Dermis lymphatic vessel endothelial cell (primary cell): ENCODE results near the gene SLC6A4. TPM values are rescaled to one million over a fixed set of nuclear protein-coding genes. Genes with fewer than 3 reads are reported as not detected.

Experiments
- total RNA-seq: library from RNA; depleted of rRNA; stranded (reverse); fragments of >200 nt; gene quantifications from 2 replicates; pipeline ENCODE4 v1.2.1, GENCODE V29; 2014

Gene SLC6A4
- total RNA-seq, result 3.4 and 5.0 TPM in 2 replicates

GRCh38 chr17:30235386-30236296 lies at the start of gene SLC6A4:
Gene SLC6A4 (minus strand): TSS chr17:30235697. CDS start chr17:30221958, 13,739 bp downstream.

Other genes starting within 250 kb of the SLC6A4 start
- 10.7 and 20.0 TPM in 2 replicates for gene NSRP1, start 118.9 kb downstream of the SLC6A4 start, total RNA-seq
- gene BLMH, start 56.2 kb upstream of the SLC6A4 start, total RNA-seq, result 43.7 and 80.4 TPM in 2 replicates
- not detected in 2 replicates for gene TMIGD1, start 98.4 kb upstream of the SLC6A4 start, total RNA-seq
- gene CPD, start 143.2 kb upstream of the SLC6A4 start, total RNA-seq, result 173 and 269 TPM in 2 replicates
- 21.7 and 22.5 TPM in 2 replicates for gene GOSR1, start 241.7 kb upstream of the SLC6A4 start, total RNA-seq